Esophagus muscularis mucosa (tissue), 3 donors: ENCODE data around the gene TGFB1.

Experiments
- POLR2A ChIP-seq: fragments of 450-650 bp; IDR thresholded peaks from one replicate; pipeline ENCODE4 v1.6.1; 2017; ENCODE audit warnings: antibody characterized with exemption, moderate library complexity, mild to moderate bottlenecking, low read depth
- POLR2AphosphoS5 ChIP-seq, 2 donors: sonication (generic); formaldehyde crosslinking; IDR thresholded peaks; one replicate each; pipeline ENCODE4 v1.6.1; 2017; ENCODE audit warnings: antibody characterized with exemption in 2 of 2
- TF ChIP-seq, protein P1 (sequence below), 3 experiments: fragments of 200-600 bp in 2 of 3; fragments of 450-650 bp in 1 of 3; sonication (generic) in 2 of 3; IDR thresholded peaks; one replicate each; pipeline ENCODE4 v1.5.1; 2017 to 2019; ENCODE audit warnings: antibody characterized with exemption in 3 of 3, mild to moderate bottlenecking in 2 of 3, moderate library complexity in 1 of 3

GRCh38 chr19:41325640-41325946 lies 28.1 kb downstream of the TGFB1 start:
- TF ChIP-seq, protein P1, sequence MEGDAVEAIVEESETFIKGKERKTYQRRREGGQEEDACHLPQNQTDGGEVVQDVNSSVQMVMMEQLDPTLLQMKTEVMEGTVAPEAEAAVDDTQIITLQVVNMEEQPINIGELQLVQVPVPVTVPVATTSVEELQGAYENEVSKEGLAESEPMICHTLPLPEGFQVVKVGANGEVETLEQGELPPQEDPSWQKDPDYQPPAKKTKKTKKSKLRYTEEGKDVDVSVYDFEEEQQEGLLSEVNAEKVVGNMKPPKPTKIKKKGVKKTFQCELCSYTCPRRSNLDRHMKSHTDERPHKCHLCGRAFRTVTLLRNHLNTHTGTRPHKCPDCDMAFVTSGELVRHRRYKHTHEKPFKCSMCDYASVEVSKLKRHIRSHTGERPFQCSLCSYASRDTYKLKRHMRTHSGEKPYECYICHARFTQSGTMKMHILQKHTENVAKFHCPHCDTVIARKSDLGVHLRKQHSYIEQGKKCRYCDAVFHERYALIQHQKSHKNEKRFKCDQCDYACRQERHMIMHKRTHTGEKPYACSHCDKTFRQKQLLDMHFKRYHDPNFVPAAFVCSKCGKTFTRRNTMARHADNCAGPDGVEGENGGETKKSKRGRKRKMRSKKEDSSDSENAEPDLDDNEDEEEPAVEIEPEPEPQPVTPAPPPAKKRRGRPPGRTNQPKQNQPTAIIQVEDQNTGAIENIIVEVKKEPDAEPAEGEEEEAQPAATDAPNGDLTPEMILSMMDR (IDR thresholded peaks at IDR 0.05): no peak
- no peak for TF ChIP-seq POLR2A
- no peak for TF ChIP-seq POLR2AphosphoS5 (IDR thresholded peaks at IDR 0.05)
